HG03521 (cell line): ENCODE results near the gene CCNJL.
"Not testable (repeated sequence)": the region's sequence is repeated elsewhere in the genome, so short reads cannot be mapped to it uniquely, and the experiment has no call there.

Source experiments
- ATAC-seq: cut with Tn5 transposase; IDR thresholded peaks from one replicate; pipeline ENCODE4 v1.9.1; 2021; ENCODE audit warnings: mild to moderate bottlenecking, moderate library complexity; ENCODE audit not compliant: unreplicated experiment

CCNJL gene

GRCh38 chr5:160334716-160335115 is 22.4 kb upstream of the CCNJL start:
- not testable (repeated sequence) for ATAC-seq

GRCh38 chr5:160333721-160334120 is 21.4 kb upstream of the CCNJL start:
- no peak for ATAC-seq

GRCh38 chr5:160330212-160330611 is 17.8 kb upstream of the CCNJL start:
- no peak for ATAC-seq

GRCh38 chr5:160327818-160328217 is 15.5 kb upstream of the CCNJL start:
- ATAC-seq, result no peak

GRCh38 chr5:160326981-160327380 is 14.6 kb upstream of the CCNJL start:
- ATAC-seq, result no peak

- ATAC-seq, result no peak
Observed at GRCh38 chr5:160325716-160326115, 13.4 kb upstream of the CCNJL start.

- ATAC-seq, result no peak
Observed at GRCh38 chr5:160324886-160325285, 12.5 kb upstream of the CCNJL start.

- ATAC-seq, result no peak
Observed at GRCh38 chr5:160318409-160318808, 6.0 kb upstream of the CCNJL start.

- ATAC-seq, result no peak
Observed at GRCh38 chr5:160317434-160317833, 5.1 kb upstream of the CCNJL start.

GRCh38 chr5:160315968-160316367 is 3.6 kb upstream of the CCNJL start:
- ATAC-seq, result no peak

GRCh38 chr5:160312960-160313727 is 780 bp upstream of the CCNJL start:
- ATAC-seq, result no peak

- no peak for ATAC-seq
Observed at GRCh38 chr5:160311491-160312133, 752 bp downstream of the CCNJL start.

- no peak for ATAC-seq
Observed at GRCh38 chr5:160310552-160311295, 1.6 kb downstream of the CCNJL start.

- ATAC-seq, result no peak
Observed at GRCh38 chr5:160310140-160310539, 2.2 kb downstream of the CCNJL start.

- ATAC-seq, result no peak
Observed at GRCh38 chr5:160306696-160307095, 5.7 kb downstream of the CCNJL start.

- no peak for ATAC-seq
Observed at GRCh38 chr5:160305319-160305718, 7.0 kb downstream of the CCNJL start.

- ATAC-seq, result no peak
Observed at GRCh38 chr5:160303690-160304089, 8.7 kb downstream of the CCNJL start.

GRCh38 chr5:160298189-160298588 is 14.2 kb downstream of the CCNJL start:
- ATAC-seq, result no peak

- ATAC-seq, result no peak
Observed at GRCh38 chr5:160297776-160298175, 14.6 kb downstream of the CCNJL start.

GRCh38 chr5:160297004-160297403 is 15.4 kb downstream of the CCNJL start:
- ATAC-seq, result no peak

GRCh38 chr5:160296496-160296895 is 15.9 kb downstream of the CCNJL start:
- no peak for ATAC-seq
